Neuronal stem cell (in vitro differentiated cells): ENCODE measurements around the gene ZNF383.

ENCODE experiments used
- DNase-seq: peaks from one replicate; pipeline ENCODE4 v3.0.0-alpha.2; 2013; ENCODE audit warnings: low spot score
- H2AFZ ChIP-seq: one replicate; pipeline ENCODE4 v1.6.1; 2013; ENCODE audit warnings: mild to moderate bottlenecking, low read length, inconsistent platforms
- H2AK5ac ChIP-seq: 2 replicates; pipeline ENCODE4 v1.6.1; 2013; ENCODE audit warnings: low read depth, mild to moderate bottlenecking, inconsistent platforms, low read length, moderate library complexity, mixed read lengths
- H2BK120ac ChIP-seq: 2 replicates; pipeline ENCODE4 v1.6.1; 2013; ENCODE audit warnings: low read depth, mild to moderate bottlenecking, inconsistent platforms, low read length, moderate library complexity, mixed read lengths
- H2BK12ac ChIP-seq: one replicate; pipeline ENCODE4 v1.6.1; 2013; ENCODE audit warnings: low read length, inconsistent platforms
- H2BK15ac ChIP-seq: 2 replicates; pipeline ENCODE4 v1.6.1; 2013; ENCODE audit warnings: mild to moderate bottlenecking, low read length, inconsistent platforms, mixed read lengths
- H2BK5ac ChIP-seq: one replicate; pipeline ENCODE4 v1.6.1; 2013; ENCODE audit warnings: inconsistent platforms, mild to moderate bottlenecking, low read length, moderate library complexity
- H3K14ac ChIP-seq: one replicate; pipeline ENCODE4 v1.6.1; 2013; ENCODE audit warnings: low read length, inconsistent platforms
- H3K18ac ChIP-seq: 2 replicates; pipeline ENCODE4 v1.6.1; 2013; ENCODE audit warnings: low read length, inconsistent platforms
- H3K23ac ChIP-seq: 2 replicates; pipeline ENCODE4 v1.6.1; 2013; ENCODE audit warnings: low read depth, mild to moderate bottlenecking, mixed read lengths, low read length, inconsistent platforms; ENCODE audit not compliant: poor library complexity
- H3K27ac ChIP-seq: replicated peaks from 3 replicates; pipeline ENCODE4 v1.5.1; 2013; ENCODE audit warnings: low read length, inconsistent platforms
- H3K27me3 ChIP-seq, 3 experiments: 2 replicates each; pipeline ENCODE4 v1.6.1; 2013; ENCODE audit warnings: low read length in 3 of 3, mild to moderate bottlenecking in 2 of 3, inconsistent platforms in 1 of 3, low read depth in 1 of 3, mixed read lengths in 1 of 3, moderate library complexity in 1 of 3; ENCODE audit not compliant: control insufficient read depth in 3 of 3, insufficient read depth in 3 of 3
- H3K36me3 ChIP-seq, 2 donors: replicated peaks in 1 of 2; 2 replicates each; pipeline ENCODE4 v1.6.1; 2013; ENCODE audit warnings: low read length in 2 of 2; ENCODE audit not compliant: control insufficient read depth in 2 of 2, insufficient read depth in 2 of 2
- H3K4ac ChIP-seq: 2 replicates; pipeline ENCODE4 v1.6.1; 2013; ENCODE audit warnings: inconsistent platforms, mild to moderate bottlenecking, low read length, moderate library complexity
- H3K4me1 ChIP-seq, 2 donors: 1 replicate in 1 of 2; 2 replicates in 1 of 2; pipeline ENCODE4 v1.6.1; 2013; ENCODE audit warnings: low read length in 2 of 2, low read depth in 1 of 2; ENCODE audit not compliant: control insufficient read depth in 2 of 2, insufficient read depth in 1 of 2
- H3K4me2 ChIP-seq: one replicate; pipeline ENCODE4 v1.6.1; 2013; ENCODE audit warnings: mild to moderate bottlenecking, low read length, inconsistent platforms; ENCODE audit not compliant: insufficient read depth, poor library complexity, severe bottlenecking
- H3K4me3 ChIP-seq, 2 donors: 2 replicates each; pipeline ENCODE4 v1.5.1; 2013; ENCODE audit warnings: low read length in 2 of 2, mild to moderate bottlenecking in 2 of 2, inconsistent platforms in 1 of 2, moderate library complexity in 1 of 2
- H3K79me1 ChIP-seq: one replicate; pipeline ENCODE4 v1.6.1; 2013; ENCODE audit warnings: low read depth, mild to moderate bottlenecking, inconsistent platforms, low read length, moderate library complexity
- H3K9ac ChIP-seq: one replicate; pipeline ENCODE4 v1.6.1; 2013; ENCODE audit warnings: mild to moderate bottlenecking, low read depth, low read length, inconsistent platforms; ENCODE audit not compliant: poor library complexity
- H3K9me3 ChIP-seq, 2 donors: replicated peaks in 1 of 2; 2 replicates each; pipeline versions ENCODE3 to v1.6.1; 2013; ENCODE audit warnings: low read length in 2 of 2, mild to moderate bottlenecking in 2 of 2, inconsistent platforms in 1 of 2, low read depth in 1 of 2, mixed read lengths in 1 of 2, moderate library complexity in 1 of 2; ENCODE audit not compliant: control insufficient read depth in 2 of 2, insufficient read depth in 1 of 2
- H4K8ac ChIP-seq: one replicate; pipeline ENCODE4 v1.6.1; 2013; ENCODE audit warnings: low read depth, mild to moderate bottlenecking, inconsistent platforms, low read length, moderate library complexity
- H4K91ac ChIP-seq: one replicate; pipeline ENCODE4 v1.6.1; 2013; ENCODE audit warnings: low read length, low read depth, mild to moderate bottlenecking, inconsistent platforms; ENCODE audit not compliant: poor library complexity
- WGBS, 2 donors: extraction: QIAGEN DNeasy Blood & Tissue Kit; methylation state at CpG; one replicate each; pipeline ENCODE4 v1.1.7; 2013; ENCODE audit warnings: missing lambda C conversion rate in 2 of 2, mixed read lengths in 1 of 2; ENCODE audit not compliant: insufficient read length in 2 of 2, insufficient replicate concordance in 1 of 2; ENCODE audit errors: extremely low coverage in 2 of 2; 5-methylcytosine and 5-hydroxymethylcytosine counted together

The ZNF383 gene

GRCh38 chr19:37218592-37218935 is 550 bp downstream of the ZNF383 start:
- DNase-seq: no peak
- Histone ChIP-seq H4K8ac (no peak overlapping the region), H4K91ac (no peak overlapping the region), H3K27ac (no peak overlapping the region), H2BK12ac (no peak overlapping the region), H3K4ac (no peak overlapping the region), H3K36me3 (peaks cover 2 to 37% of the 10 kb centered on the region in 2 donors), H2BK15ac (no peak overlapping the region), H3K79me1 (peaks cover 4% of the 10 kb centered on the region), H3K4me2 (peak overlapping the region; percentile 77), H3K4me3 (peak overlapping the region; percentile 92 to 98), H3K27me3 (no peaks in the 10 kb centered on the region), H3K9ac (peak overlapping the region; percentile 87), H3K4me1 (peaks cover 3 to 5% of the 10 kb centered on the region in 2 donors), H2AK5ac (no peak overlapping the region), H2BK120ac (no peak overlapping the region), H2BK5ac (no peak overlapping the region), H2AFZ (peak overlapping the region; percentile 97), H3K14ac (peak overlapping the region; percentile 5), H3K18ac (peak overlapping the region; percentile 78), H3K9me3 (peaks cover 0 to 40% of the 10 kb centered on the region in 2 donors), H3K23ac (peak overlapping the region; percentile 87)
- WGBS, 2 donors: no CpG with 5 or more reads among the region's 6 CpGs

GRCh38 chr19:37220383-37220782 is 2.4 kb downstream of the ZNF383 start:
- no peak overlapping the region for H2BK5ac ChIP-seq
- H3K9ac ChIP-seq: no peak overlapping the region
- no peak overlapping the region for H4K91ac ChIP-seq
- no peak overlapping the region for H2BK15ac ChIP-seq
- H2AK5ac ChIP-seq: no peak overlapping the region
- H3K18ac ChIP-seq: no peak overlapping the region
- H2BK12ac ChIP-seq: no peak overlapping the region
- H3K27ac ChIP-seq: no peak overlapping the region
- peaks cover 4% of the 10 kb centered on the region for H3K79me1 ChIP-seq
- no peak overlapping the region for H3K4me2 ChIP-seq
- DNase-seq: no peak
- no peak overlapping the region for H2AFZ ChIP-seq
- H2BK120ac ChIP-seq: no peak overlapping the region
- H3K4me3 ChIP-seq: no peak overlapping the region
- no peaks in the 10 kb centered on the region for H3K27me3 ChIP-seq
- no peak overlapping the region for H4K8ac ChIP-seq
- peaks cover 3 to 5% of the 10 kb centered on the region in 2 donors for H3K4me1 ChIP-seq
- WGBS, 2 donors: no CpG with 5 or more reads among the region's 3 CpGs
- H3K9me3 ChIP-seq: peaks cover 0 to 49% of the 10 kb centered on the region in 2 donors
- no peak overlapping the region for H3K14ac ChIP-seq
- peaks cover 2 to 42% of the 10 kb centered on the region in 2 donors for H3K36me3 ChIP-seq
- H3K4ac ChIP-seq: no peak overlapping the region
- H3K23ac ChIP-seq: no peak overlapping the region

DNA sequence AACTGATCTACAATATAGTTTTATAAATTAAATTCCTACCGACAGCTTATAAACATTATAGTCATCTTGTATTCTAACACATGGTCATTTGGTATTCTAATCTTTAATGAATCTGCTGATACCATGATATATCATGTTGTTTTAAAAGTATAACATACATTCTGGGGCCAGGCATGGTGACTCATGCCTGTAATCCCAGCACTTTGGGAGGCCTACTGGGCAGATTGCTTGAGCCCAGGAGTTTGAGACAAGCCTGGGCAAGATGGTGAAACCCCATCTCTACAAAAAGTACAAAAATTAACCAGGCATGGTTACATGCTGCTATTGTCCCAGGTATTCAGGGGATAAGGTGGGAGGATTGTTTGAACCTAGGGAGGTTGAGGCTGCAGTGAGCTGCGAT is 3.1 kb downstream of the ZNF383 start:
- Histone ChIP-seq H3K4me1 (peaks cover 3 to 5% of the 10 kb centered on the region in 2 donors), H3K9me3 (peaks cover under 1 to 52% of the 10 kb centered on the region in 2 donors), H3K27ac (no peak overlapping the region), H2BK15ac (no peak overlapping the region), H3K36me3 (peaks cover 3 to 50% of the 10 kb centered on the region in 2 donors), H2AK5ac (no peak overlapping the region), H4K8ac (no peak overlapping the region), H3K9ac (no peak overlapping the region), H3K18ac (no peak overlapping the region), H2BK120ac (no peak overlapping the region), H3K4ac (no peak overlapping the region), H4K91ac (no peak overlapping the region), H2BK5ac (no peak overlapping the region), H3K14ac (no peak overlapping the region), H3K4me2 (no peak overlapping the region), H3K4me3 (no peak overlapping the region), H3K23ac (no peak overlapping the region), H3K27me3 (no peaks in the 10 kb centered on the region), H2BK12ac (no peak overlapping the region), H2AFZ (no peak overlapping the region), H3K79me1 (peaks cover 4% of the 10 kb centered on the region)
- no CpG with 5 or more reads among the region's 2 CpGs for WGBS, 2 donors
- no peak for DNase-seq

DNA sequence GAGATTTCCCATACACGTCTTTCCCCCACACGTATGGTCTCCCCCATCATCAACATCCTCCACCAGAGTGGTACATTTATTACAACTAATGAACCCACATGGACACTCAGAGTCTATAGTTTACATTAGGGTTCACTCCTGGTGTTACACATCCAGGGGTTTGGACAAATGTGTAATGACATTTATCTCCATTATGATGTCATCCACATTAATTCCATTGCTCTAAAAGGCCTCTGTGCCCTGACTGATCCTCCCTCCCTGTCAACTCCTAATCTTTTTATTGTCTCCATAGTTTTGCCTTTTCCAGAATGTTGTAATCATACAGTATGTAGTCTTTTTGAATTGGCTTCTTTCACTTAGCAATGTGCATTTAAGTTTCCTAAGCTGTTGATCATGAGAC is 8.2 kb downstream of the ZNF383 start:
- no peak overlapping the region for H4K91ac ChIP-seq
- peaks cover 13 to 71% of the 10 kb centered on the region in 2 donors for H3K36me3 ChIP-seq
- DNase-seq: no peak
- H2BK15ac ChIP-seq: no peak overlapping the region
- H3K4me1 ChIP-seq: no peaks in the 10 kb centered on the region
- no peak overlapping the region for H4K8ac ChIP-seq
- no peak overlapping the region for H2BK12ac ChIP-seq
- H2AK5ac ChIP-seq: no peak overlapping the region
- no peak overlapping the region for H3K23ac ChIP-seq
- WGBS, 2 donors: no CpG with 5 or more reads among the region's 2 CpGs
- no peak overlapping the region for H2BK5ac ChIP-seq
- no peak overlapping the region for H3K4me2 ChIP-seq
- no peak overlapping the region for H2AFZ ChIP-seq
- no peak overlapping the region for H3K14ac ChIP-seq
- H3K9me3 ChIP-seq: peaks cover 6 to 70% of the 10 kb centered on the region in 2 donors
- no peak overlapping the region for H3K4ac ChIP-seq
- H3K79me1 ChIP-seq: no peaks in the 10 kb centered on the region
- no peak overlapping the region for H3K18ac ChIP-seq
- H2BK120ac ChIP-seq: no peak overlapping the region
- no peak overlapping the region for H3K27ac ChIP-seq
- H3K27me3 ChIP-seq: no peaks in the 10 kb centered on the region
- no peak overlapping the region for H3K4me3 ChIP-seq
- no peak overlapping the region for H3K9ac ChIP-seq
